A673 (cell line): ENCODE results near the gene CHKA. TPM values are rescaled to one million over a fixed set of nuclear protein-coding genes. Genes with fewer than 3 reads are reported as not detected.
A peak's percentile ranks its signal among the peaks of the same experiment; 100 is the strongest.

Experiments
- BruUV-seq: library from RNA; stranded (reverse); fragments of 400-500 nt; replicated peaks from 2 replicates; lab custom pipeline; 2021; lab: Mats Ljungman, UMichigan
- CTCF ChIA-PET: fragments of 300-600 bp; sonication (Branson Sonifier 250); formaldehyde crosslinking; loops from one replicate; lab custom pipeline; 2022; ENCODE audit warnings: antibody characterized with exemption; lab: Charles Lee
- POLR2A ChIA-PET: fragments of 300-600 bp; sonication (Branson Sonifier 250); formaldehyde crosslinking; loops from one replicate; lab custom pipeline; 2022; ENCODE audit warnings: antibody characterized with exemption; ENCODE audit not compliant: low non-redundant PET; lab: Charles Lee
- DNase-seq: peaks from one replicate; pipeline ENCODE4 v3.0.0-alpha.2; 2015; ENCODE audit warnings: low spot score
- H3K27ac ChIP-seq: fragments of 200-600 bp; sonication (generic); 2 replicates; pipeline ENCODE4 v1.5.1; 2016; ENCODE audit warnings: mixed run types, low read depth, mild to moderate bottlenecking, mixed read lengths, antibody characterized with exemption, low read length; ENCODE audit not compliant: poor library complexity, severe bottlenecking
- H3K27me3 ChIP-seq: fragments of 200-600 bp; sonication (generic); replicated peaks from 2 replicates; pipeline ENCODE4 v1.6.1; 2017; ENCODE audit warnings: mixed run types, low read depth, mild to moderate bottlenecking, mixed read lengths, antibody characterized with exemption, low read length; ENCODE audit not compliant: insufficient read depth, poor library complexity
- H3K36me3 ChIP-seq: fragments of 200-600 bp; sonication (generic); 2 replicates; pipeline ENCODE4 v1.6.1; 2016; ENCODE audit warnings: mixed run types, mild to moderate bottlenecking, mixed read lengths, antibody characterized with exemption, low read length; ENCODE audit not compliant: insufficient read depth, poor library complexity, severe bottlenecking
- H3K4me1 ChIP-seq: fragments of 200-600 bp; sonication (generic); 2 replicates; pipeline ENCODE4 v1.6.1; 2017; ENCODE audit warnings: mixed run types, mild to moderate bottlenecking, mixed read lengths, antibody characterized with exemption, low read length; ENCODE audit not compliant: insufficient read depth, poor library complexity, severe bottlenecking
- H3K4me3 ChIP-seq: fragments of 200-600 bp; sonication (generic); 2 replicates; pipeline ENCODE4 v1.5.1; 2016; ENCODE audit warnings: low read depth, mixed run types, mild to moderate bottlenecking, mixed read lengths, low read length; ENCODE audit not compliant: poor library complexity, severe bottlenecking
- H3K9me3 ChIP-seq: fragments of 200-600 bp; sonication (generic); 2 replicates; pipeline ENCODE4 v1.6.1; 2016; ENCODE audit warnings: mixed run types, low read depth, mild to moderate bottlenecking, mixed read lengths, antibody characterized with exemption, low read length; ENCODE audit not compliant: poor library complexity, severe bottlenecking
- CTCF ChIP-seq: fragments of 300-800, 200-600 bp; sonication (generic); conservative IDR thresholded peaks from 2 replicates; pipeline ENCODE4 v1.5.1; 2017; ENCODE audit warnings: low read depth, mild to moderate bottlenecking, antibody characterized with exemption, low read length, moderate library complexity, mixed read lengths
- EZH2 ChIP-seq: fragments of 200-600 bp; sonication (generic); IDR thresholded peaks from 2 replicates; pipeline ENCODE4 v1.6.1; 2017; ENCODE audit warnings: borderline replicate concordance, low read depth, mild to moderate bottlenecking, mixed read lengths, antibody characterized with exemption, low read length; ENCODE audit not compliant: poor library complexity, severe bottlenecking
- intact Hi-C: fragments of 100-400 bp; cut with micrococcal nuclease; formaldehyde crosslinking; loops from one replicate; pipeline ENCODE4 v1.10.0; 2022; ENCODE audit not compliant: unreplicated experiment
- total RNA-seq: library from RNA; stranded (reverse); gene quantifications from 2 replicates; pipeline ENCODE4 v1.2.3, GENCODE V29; 2021

CHKA gene
- total RNA-seq, 1 experiment from 2014 or later, result 37.5 TPM

- intact Hi-C loops, result no loop called here
- H3K27me3 ChIP-seq, result no peaks in the 10 kb centered on the region
- no peak for TF ChIP-seq CTCF
- no peak for TF ChIP-seq EZH2
- POLR2A ChIA-PET, result no interaction called here
- H3K36me3 ChIP-seq, result no peaks in the 10 kb centered on the region
- BruUV-seq, result no TSS peak
- peaks cover 6% of the 10 kb centered on the region for H3K9me3 ChIP-seq
- no peak for DNase-seq
- no peaks in the 10 kb centered on the region for H3K4me1 ChIP-seq
- peak overlapping the region; percentile 30 for H3K4me3 ChIP-seq
- H3K27ac ChIP-seq, result no peak overlapping the region
- CTCF ChIA-PET, result no interaction called here
Measured at GRCh38 chr11:68128682-68129327, 7.6 kb upstream of the CHKA start.

GRCh38 chr11:68127714-68128681 is 6.8 kb upstream of the CHKA start:
- ChIA-PET CTCF (interaction anchor here (0.5 kb wide), 1 partner anchor 390 kb away, joined by 3 read pairs; no protein-coding TSS in a partner anchor), POLR2A (no interaction called here)
- intact Hi-C loops, result no loop called here
- H3K4me3 ChIP-seq, result peak overlapping the region; percentile 30
- no peaks in the 10 kb centered on the region for H3K36me3 ChIP-seq
- no peaks in the 10 kb centered on the region for H3K9me3 ChIP-seq
- no peaks in the 10 kb centered on the region for H3K4me1 ChIP-seq
- peak; percentile 38 for DNase-seq
- BruUV-seq, result no TSS peak
- no peaks in the 10 kb centered on the region for H3K27me3 ChIP-seq
- TF ChIP-seq EZH2, result no peak
- no peak for TF ChIP-seq CTCF
- H3K27ac ChIP-seq, result no peak overlapping the region

GRCh38 chr11:68125164-68125563 is 4.0 kb upstream of the CHKA start:
- CTCF ChIA-PET, result no interaction called here

More at GRCh38 chr11:68125164-68125563, 4.0 kb upstream of the CHKA start:
- no TSS peak for BruUV-seq
- intact Hi-C loops, result no loop called here
- Histone ChIP-seq H3K27me3 (no peaks in the 10 kb centered on the region), H3K27ac (no peak overlapping the region), H3K9me3 (no peaks in the 10 kb centered on the region), H3K36me3 (no peaks in the 10 kb centered on the region), H3K4me3 (no peak overlapping the region), H3K4me1 (peaks cover 8% of the 10 kb centered on the region)
- DNase-seq, result no peak
- POLR2A ChIA-PET, result no interaction called here
- no peak for TF ChIP-seq CTCF
- TF ChIP-seq EZH2, result no peak
